RWPE1 (cell line): ENCODE data around the gene CDC34.

ENCODE experiments used
- CTCF ChIA-PET: fragments of 350-600 bp; sonication (Branson Sonifier 250); formaldehyde crosslinking; extraction: SDS; loops from one replicate; lab custom pipeline; 2021; lab: Yijun Ruan, JAX
- POLR2A ChIA-PET: fragments of 400-600 bp; formaldehyde crosslinking; extraction: SDS; loops from one replicate; lab custom pipeline; 2020; ENCODE audit warnings: antibody characterized with exemption; ENCODE audit not compliant: low non-redundant PET; lab: Yijun Ruan, JAX
- DNase-seq: peaks from one replicate; pipeline ENCODE4 v3.0.0; 2012; ENCODE audit warnings: low spot score
- H3K27ac ChIP-seq: fragments of 450-650 bp; 2 replicates; pipeline ENCODE4 v1.5.1; 2017
- CTCF ChIP-seq: fragments of 450-650 bp; conservative IDR thresholded peaks from 2 replicates; pipeline ENCODE4 v1.5.1; 2017; ENCODE audit warnings: low read depth, mild to moderate bottlenecking

CDC34 gene

GRCh38 chr19:558770-559439 is 27.3 kb downstream of the CDC34 start:
- no peak for DNase-seq
- H3K27ac ChIP-seq = no peak overlapping the region
- POLR2A ChIA-PET = no interaction called here
- CTCF ChIA-PET = interaction anchor here (0.6 kb wide), 2 partner anchors 17 to 241 kb away, joined by 3 read pairs; no protein-coding TSS in a partner anchor
- TF ChIP-seq CTCF = no peak

- DNase-seq = no peak
- no peak overlapping the region for H3K27ac ChIP-seq
- TF ChIP-seq CTCF = no peak
- CTCF ChIA-PET = interaction anchor here (0.6 kb wide), 1 partner anchor 39 kb away, joined by 6 read pairs; no protein-coding TSS in a partner anchor
- POLR2A ChIA-PET = no interaction called here
These were observed 28.6 kb downstream of the CDC34 start for GRCh38 chr19:560121-560520.

GRCh38 chr19:566403-566802 is 34.8 kb downstream of the CDC34 start:
- no peak for TF ChIP-seq CTCF
- H3K27ac ChIP-seq = peak overlapping the region; percentile 55
- ChIA-PET CTCF (no interaction called here), POLR2A (interaction anchor here (0.7 kb wide), 1 partner anchor 111 kb away, joined by 5 read pairs; no protein-coding TSS in a partner anchor)
- no peak for DNase-seq

GRCh38 chr19:566844-567243 is 35.3 kb downstream of the CDC34 start:
- POLR2A ChIA-PET = no interaction called here
- H3K27ac ChIP-seq = peak overlapping the region; percentile 55
- CTCF ChIA-PET = no interaction called here
- no peak for TF ChIP-seq CTCF
- DNase-seq = no peak

- POLR2A ChIA-PET = no interaction called here
- no peak for DNase-seq
- no peak overlapping the region for H3K27ac ChIP-seq
- CTCF ChIA-PET = no interaction called here
- no peak for TF ChIP-seq CTCF
These were observed 35.8 kb downstream of the CDC34 start for GRCh38 chr19:567296-567900.

- no peak for DNase-seq
- ChIA-PET POLR2A (no interaction called here), CTCF (interaction anchor here (0.5 kb wide), 1 partner anchor 16 kb away, joined by 5 read pairs; no protein-coding TSS in a partner anchor)
- TF ChIP-seq CTCF = no peak
- H3K27ac ChIP-seq = peak overlapping the region; percentile 40
These were observed 38.7 kb downstream of the CDC34 start for GRCh38 chr19:570251-570686.
